ENCODE measurements around the gene CAMK1D. TPM values are rescaled to one million over a fixed set of nuclear protein-coding genes. Genes with fewer than 3 reads are reported as not detected.

CAMK1D gene
- total and polyA plus RNA-seq, 2 donors (not counting 3 experiments of a cell fraction or from before 2014, with no cell fraction given) = 0.37 to 4.2 TPM

DNA sequence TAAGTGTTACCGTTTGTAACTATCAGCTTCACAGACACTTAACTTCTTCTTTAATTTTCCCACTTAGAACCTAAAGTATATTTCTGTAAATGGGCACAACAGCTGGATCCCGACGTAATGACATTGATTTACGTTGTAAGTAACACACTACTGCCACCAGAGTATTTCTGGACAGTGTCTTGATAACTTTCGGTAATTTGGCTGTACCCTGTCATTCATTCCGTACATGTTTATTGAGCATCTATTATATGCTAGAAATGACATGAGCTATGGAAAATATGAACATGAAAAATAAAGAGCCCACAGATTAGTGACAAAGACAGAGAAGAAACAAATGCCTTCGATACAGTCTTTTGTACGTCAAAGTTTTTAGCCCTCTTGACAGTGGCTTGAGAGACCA, 360.8 kb downstream of the CAMK1D start:
- no peak overlapping the region for H3K9ac ChIP-seq (replicated peaks; ENCODE audit: extremely low read depth, insufficient read depth, low read length)
- no peak overlapping the region for H2AFZ ChIP-seq (ENCODE audit: low read depth, low read length)
- H3K9me1 ChIP-seq (replicated peaks; ENCODE audit: control insufficient read depth, extremely low read depth, insufficient read depth, low read length) = no peaks in the 10 kb centered on the region
- dilution Hi-C loops (cut with MboI; ENCODE audit: extremely low pct_ligation_motif_present, low sequenced_read_pairs) (no loop called here), intact Hi-C loops (cut with micrococcal nuclease) (no loop called here)
- no peak overlapping the region for H3K4me2 ChIP-seq (ENCODE audit: insufficient read depth, low read length)
- H3K27ac ChIP-seq (ENCODE audit: insufficient read depth, low read depth, low read length) = no peak overlapping the region
- FAIRE-seq (no peak), DNase-seq (ENCODE audit: low read depth, low spot score) (no peak)
- TF ChIP-seq MYC (IDR thresholded peaks at IDR 0.05; ENCODE audit: low read depth, low read length) (no peak), GATA2 (IDR thresholded peaks at IDR 0.05; ENCODE audit: insufficient read depth, insufficient read length, low read depth, low read length) (no peak), FOS (IDR thresholded peaks at IDR 0.05; ENCODE audit: borderline replicate concordance, insufficient read depth, low read length) (no peak), POLR2AphosphoS5 (IDR thresholded peaks at IDR 0.05; ENCODE audit: insufficient read depth, low read depth, low read length) (no peak), JUN (IDR thresholded peaks at IDR 0.05; ENCODE audit: borderline replicate concordance, insufficient read depth, insufficient read length, low read depth) (no peak), EZH2 (IDR thresholded peaks at IDR 0.05; ENCODE audit: borderline replicate concordance, low read depth, low read length, severe bottlenecking) (no peak)
- TF ChIP-seq, protein P1, sequence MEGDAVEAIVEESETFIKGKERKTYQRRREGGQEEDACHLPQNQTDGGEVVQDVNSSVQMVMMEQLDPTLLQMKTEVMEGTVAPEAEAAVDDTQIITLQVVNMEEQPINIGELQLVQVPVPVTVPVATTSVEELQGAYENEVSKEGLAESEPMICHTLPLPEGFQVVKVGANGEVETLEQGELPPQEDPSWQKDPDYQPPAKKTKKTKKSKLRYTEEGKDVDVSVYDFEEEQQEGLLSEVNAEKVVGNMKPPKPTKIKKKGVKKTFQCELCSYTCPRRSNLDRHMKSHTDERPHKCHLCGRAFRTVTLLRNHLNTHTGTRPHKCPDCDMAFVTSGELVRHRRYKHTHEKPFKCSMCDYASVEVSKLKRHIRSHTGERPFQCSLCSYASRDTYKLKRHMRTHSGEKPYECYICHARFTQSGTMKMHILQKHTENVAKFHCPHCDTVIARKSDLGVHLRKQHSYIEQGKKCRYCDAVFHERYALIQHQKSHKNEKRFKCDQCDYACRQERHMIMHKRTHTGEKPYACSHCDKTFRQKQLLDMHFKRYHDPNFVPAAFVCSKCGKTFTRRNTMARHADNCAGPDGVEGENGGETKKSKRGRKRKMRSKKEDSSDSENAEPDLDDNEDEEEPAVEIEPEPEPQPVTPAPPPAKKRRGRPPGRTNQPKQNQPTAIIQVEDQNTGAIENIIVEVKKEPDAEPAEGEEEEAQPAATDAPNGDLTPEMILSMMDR (IDR thresholded peaks at IDR 0.05; ENCODE audit: extremely low read depth in 1 of 2, insufficient read depth in 1 of 2, low read depth in 1 of 2, low read length in 2 of 2) = no peak
- no peaks in the 10 kb centered on the region for H3K27me3 ChIP-seq (ENCODE audit: control insufficient read depth in 2 of 2, insufficient read depth in 2 of 2, low read length in 2 of 2)
- ChIA-PET POLR2A (no interaction called here), CTCF (interaction anchor here (0.6 to 7.8 kb wide), 17 partner anchors 8 to 496 kb away, joined by 3 to 120 read pairs (median 4); partner anchors contain the start of gene CAMK1D)
- no peaks in the 10 kb centered on the region for H4K20me1 ChIP-seq (replicated peaks; ENCODE audit: control insufficient read depth, extremely low read depth, insufficient read depth, low read length)
- BruUV-seq (replicated peaks) = no TSS peak
- no peaks in the 10 kb centered on the region for H3K79me2 ChIP-seq (ENCODE audit: control insufficient read depth, insufficient read depth, low read length)
- no peaks in the 10 kb centered on the region for H3K9me3 ChIP-seq (replicated peaks; ENCODE audit: control insufficient read depth, insufficient read depth, low read length)
- no peaks in the 10 kb centered on the region for H3K36me3 ChIP-seq (ENCODE audit: control insufficient read depth in 2 of 2, extremely low read depth in 1 of 2, insufficient read depth in 2 of 2, low read length in 2 of 2)
- H3K4me1 ChIP-seq (ENCODE audit: control insufficient read depth, extremely low read depth, insufficient read depth, low read length) = peaks cover 53% of the 10 kb centered on the region
- no peak overlapping the region for H3K4me3 ChIP-seq (replicated peaks in 1 of 3; ENCODE audit: insufficient read depth in 1 of 3, low read depth in 1 of 3, low read length in 3 of 3)

Data from endothelial cell of umbilical vein (primary cell).